GM10248 (cell line): ENCODE measurements around the gene UBASH3B.

ENCODE experiments used
- CTCF ChIA-PET: fragments of 300-600 bp; sonication (Branson Sonifier 250); formaldehyde crosslinking; extraction: SDS; loops from one replicate; lab custom pipeline; 2021; ENCODE audit warnings: antibody characterized with exemption; lab: Yijun Ruan, JAX
- POLR2A ChIA-PET: fragments of 350-650 bp; sonication (Branson Sonifier 250); formaldehyde crosslinking; extraction: SDS; loops from one replicate; lab custom pipeline; 2020; ENCODE audit warnings: antibody characterized with exemption; lab: Yijun Ruan, JAX
- DNase-seq: peaks from one replicate; pipeline ENCODE4 v3.0.0; 2012; ENCODE audit errors: extremely low spot score
- TF ChIP-seq, protein P1 (sequence below): IDR thresholded peaks from 2 replicates; pipeline ENCODE4 v1.5.1; 2012; ENCODE audit warnings: mild to moderate bottlenecking, low read depth; ENCODE audit errors: extremely low read depth, missing control alignments, control extremely low read depth

Gene UBASH3B

GRCh38 chr11:122776546-122776945 is 121.0 kb downstream of the UBASH3B start:
- no peak for DNase-seq
- CTCF ChIA-PET = interaction anchor here (11.7 kb wide), 1 partner anchor 147 kb away, joined by 150 read pairs; no protein-coding TSS in a partner anchor
- TF ChIP-seq, protein P1, sequence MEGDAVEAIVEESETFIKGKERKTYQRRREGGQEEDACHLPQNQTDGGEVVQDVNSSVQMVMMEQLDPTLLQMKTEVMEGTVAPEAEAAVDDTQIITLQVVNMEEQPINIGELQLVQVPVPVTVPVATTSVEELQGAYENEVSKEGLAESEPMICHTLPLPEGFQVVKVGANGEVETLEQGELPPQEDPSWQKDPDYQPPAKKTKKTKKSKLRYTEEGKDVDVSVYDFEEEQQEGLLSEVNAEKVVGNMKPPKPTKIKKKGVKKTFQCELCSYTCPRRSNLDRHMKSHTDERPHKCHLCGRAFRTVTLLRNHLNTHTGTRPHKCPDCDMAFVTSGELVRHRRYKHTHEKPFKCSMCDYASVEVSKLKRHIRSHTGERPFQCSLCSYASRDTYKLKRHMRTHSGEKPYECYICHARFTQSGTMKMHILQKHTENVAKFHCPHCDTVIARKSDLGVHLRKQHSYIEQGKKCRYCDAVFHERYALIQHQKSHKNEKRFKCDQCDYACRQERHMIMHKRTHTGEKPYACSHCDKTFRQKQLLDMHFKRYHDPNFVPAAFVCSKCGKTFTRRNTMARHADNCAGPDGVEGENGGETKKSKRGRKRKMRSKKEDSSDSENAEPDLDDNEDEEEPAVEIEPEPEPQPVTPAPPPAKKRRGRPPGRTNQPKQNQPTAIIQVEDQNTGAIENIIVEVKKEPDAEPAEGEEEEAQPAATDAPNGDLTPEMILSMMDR = no peak
- POLR2A ChIA-PET = no interaction called here

DNA sequence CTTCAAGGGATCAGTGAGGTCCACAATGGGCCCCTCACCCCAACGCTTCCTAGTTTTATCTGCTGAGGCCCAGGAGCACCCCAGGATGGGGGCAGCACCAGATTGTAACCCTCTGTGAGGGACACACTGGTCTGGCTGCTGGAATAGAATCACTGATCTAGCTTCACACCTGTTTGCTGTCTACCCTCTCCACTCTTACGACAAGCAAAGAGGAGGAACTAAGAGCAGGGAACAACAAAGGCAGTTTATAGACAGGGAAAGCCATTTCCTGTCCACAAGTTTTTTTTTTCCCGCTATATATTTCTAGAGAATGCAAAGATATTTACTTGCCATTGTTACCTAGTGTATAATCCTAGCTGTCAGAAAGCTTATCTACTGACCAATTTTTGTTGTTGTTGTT is 121.8 kb downstream of the UBASH3B start:
- CTCF ChIA-PET = interaction anchor here (0.8 to 11.7 kb wide), 4 partner anchors 12 to 147 kb away, joined by 3 to 150 read pairs (median 4); no protein-coding TSS in a partner anchor
- no peak for DNase-seq
- POLR2A ChIA-PET = no interaction called here
- TF ChIP-seq, protein P1 = no peak

GRCh38 chr11:122778148-122778547 is 122.6 kb downstream of the UBASH3B start:
- DNase-seq = no peak
- TF ChIP-seq, protein P1 = no peak
- ChIA-PET POLR2A (no interaction called here), CTCF (interaction anchor here (0.8 to 11.7 kb wide), 4 partner anchors 11 to 148 kb away, joined by 3 to 150 read pairs (median 4); no protein-coding TSS in a partner anchor)

- TF ChIP-seq, protein P1 = no peak
- DNase-seq = no peak
- POLR2A ChIA-PET = no interaction called here
- CTCF ChIA-PET = interaction anchor here (1.1 to 11.7 kb wide), 8 partner anchors 9 to 199 kb away, joined by 3 to 150 read pairs (median 28); no protein-coding TSS in a partner anchor
Measured at GRCh38 chr11:122779047-122779629, 123.6 kb downstream of the UBASH3B start.

GRCh38 chr11:122780296-122780949 is 124.9 kb downstream of the UBASH3B start:
- DNase-seq = no peak
- POLR2A ChIA-PET = no interaction called here
- CTCF ChIA-PET = interaction anchor here (0.8 to 11.7 kb wide), 36 partner anchors 10 to 286 kb away, joined by 3 to 150 read pairs (median 6); partner anchors contain the start of genes CRTAM and UBASH3B
- TF ChIP-seq, protein P1 = no peak

DNA sequence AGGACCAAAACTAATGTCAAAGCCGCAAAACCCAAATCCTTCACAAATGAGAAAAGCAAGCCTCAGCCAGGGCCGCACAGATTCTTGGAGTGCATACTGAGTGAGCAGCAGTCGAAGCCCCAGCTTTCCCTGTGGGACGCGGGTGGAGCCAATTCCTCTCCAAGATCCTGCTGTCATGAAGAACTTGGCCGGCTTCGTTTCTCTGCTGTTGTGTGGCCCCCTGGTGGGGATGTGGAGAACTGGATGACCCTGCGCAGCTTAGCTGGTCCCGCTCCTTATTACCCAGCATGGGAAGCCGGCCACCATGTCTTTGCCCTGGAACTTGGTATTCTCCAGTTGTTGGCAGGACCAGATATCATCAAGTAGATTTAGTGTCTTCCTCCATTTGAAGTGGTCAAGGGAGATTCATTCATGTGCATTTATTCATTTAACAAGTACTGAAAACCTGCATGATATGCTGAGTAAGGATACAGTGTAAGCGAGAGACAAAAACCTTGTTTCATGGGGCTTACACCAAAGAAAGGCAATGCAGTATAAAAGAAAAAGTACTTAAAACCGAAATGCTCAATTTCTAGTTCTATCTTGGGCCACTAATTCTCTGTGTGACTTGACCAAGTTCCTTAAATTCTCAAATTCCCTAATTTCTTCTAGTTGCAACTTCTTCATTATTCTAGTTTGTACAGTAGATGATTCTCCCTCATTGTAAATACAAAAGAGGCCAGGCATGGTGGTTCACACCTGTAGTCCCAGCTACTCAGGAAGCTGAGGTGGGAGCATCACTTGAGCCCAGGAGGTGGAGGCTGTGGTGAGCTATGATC is 126.1 kb downstream of the UBASH3B start:
- TF ChIP-seq, protein P1 = peak; percentile 86
- DNase-seq = peak; percentile 82
- CTCF ChIA-PET = interaction anchor here (0.6 to 11.7 kb wide), 44 partner anchors 10 to 285 kb away, joined by 3 to 150 read pairs (median 4); partner anchors contain the start of genes CRTAM and UBASH3B
- POLR2A ChIA-PET = no interaction called here
